NCI-H2029 treated with DMSO at 0.1 percent for 48 hours (cell line): Measurements from ENCODE around the gene MUS81.

Experiments
- DNase-seq: peaks from one replicate; lab custom pipeline; 2025; lab: John Stamatoyannopoulos, UW

The MUS81 gene

DNA sequence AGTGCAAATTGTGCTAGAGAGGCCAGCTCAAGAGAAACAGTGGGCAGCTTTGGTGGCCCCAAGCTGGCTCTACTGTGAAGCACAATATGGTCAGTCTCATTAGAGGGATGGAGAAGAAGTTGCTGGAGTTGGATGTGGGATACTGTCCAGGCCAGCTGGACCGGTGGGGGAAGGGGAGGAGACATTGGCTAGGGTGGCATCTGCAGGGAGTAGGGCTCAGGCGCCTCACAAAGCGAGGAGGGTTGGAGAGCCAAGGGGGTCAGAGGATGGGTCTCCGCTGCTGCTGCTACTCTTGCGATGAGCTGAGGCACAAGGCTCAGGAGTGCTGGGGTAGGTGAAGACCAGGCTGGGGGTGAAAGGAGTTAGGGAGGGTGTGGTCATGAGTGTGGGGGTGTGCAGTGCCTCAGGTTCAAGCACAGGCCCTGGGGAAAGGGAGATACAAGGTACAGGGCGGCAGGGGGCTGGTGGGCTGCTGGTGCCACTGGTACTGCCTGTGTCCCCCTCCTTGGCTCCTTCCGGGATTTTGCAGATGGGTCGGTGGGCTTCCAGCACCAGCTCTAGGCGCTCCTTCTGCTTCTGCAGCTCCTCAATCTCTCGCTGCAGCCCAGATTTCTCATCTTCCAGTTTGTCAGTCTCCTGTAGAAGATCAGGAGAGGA lies 32.6 kb downstream of the MUS81 start:
- no peak for DNase-seq

DNA sequence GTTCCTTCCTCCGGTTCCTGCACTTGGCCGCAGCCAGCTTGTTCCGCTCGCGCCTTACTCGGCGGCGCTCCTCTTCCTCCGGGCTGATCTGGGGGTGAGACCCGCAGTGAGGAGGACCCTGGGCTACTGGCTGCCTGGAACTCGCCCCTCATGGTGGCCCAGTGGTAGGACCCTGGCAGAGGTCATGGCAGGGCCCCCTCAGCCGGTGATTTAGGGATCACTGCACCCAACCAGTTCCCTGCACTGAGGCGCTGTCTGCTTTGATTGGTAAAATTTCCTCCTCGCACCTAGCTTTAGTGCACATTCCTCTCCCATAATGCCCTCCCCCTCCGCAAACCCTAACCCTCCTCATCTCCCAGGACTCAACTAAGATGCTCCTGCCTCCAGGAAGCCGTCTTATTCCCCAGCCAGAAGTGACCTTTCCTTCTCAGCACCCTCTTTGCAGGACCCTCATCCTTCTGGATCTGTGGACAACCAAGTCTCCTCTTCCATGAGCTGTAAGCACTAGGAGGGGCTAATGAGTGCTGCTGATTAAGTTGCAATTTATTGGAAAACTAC lies 33.9 kb downstream of the MUS81 start:
- DNase-seq = no peak

DNA sequence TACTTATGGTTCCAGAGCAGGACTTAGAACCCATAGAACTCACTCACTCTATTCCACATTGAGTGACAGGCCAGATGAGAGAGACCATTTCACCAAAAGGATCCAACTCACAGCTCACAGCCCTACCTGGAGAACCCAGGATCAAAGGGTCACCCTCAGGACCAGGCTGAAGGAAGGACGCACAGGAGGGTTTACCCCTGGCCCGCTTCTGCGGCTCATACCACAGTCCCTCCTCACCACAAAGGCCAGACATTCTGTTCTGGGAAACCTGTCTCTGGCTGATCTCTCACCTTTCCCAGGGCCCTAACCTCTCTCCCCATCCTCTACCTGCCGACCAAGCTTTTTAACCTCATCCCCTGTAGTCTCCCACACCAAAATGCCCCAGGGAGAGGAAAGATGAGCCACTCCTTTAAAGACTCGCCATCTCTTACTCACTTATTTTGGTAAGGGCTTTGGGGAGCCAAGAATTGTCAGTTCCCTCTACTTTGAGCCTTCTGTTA lies 35.3 kb downstream of the MUS81 start:
- no peak for DNase-seq

DNA sequence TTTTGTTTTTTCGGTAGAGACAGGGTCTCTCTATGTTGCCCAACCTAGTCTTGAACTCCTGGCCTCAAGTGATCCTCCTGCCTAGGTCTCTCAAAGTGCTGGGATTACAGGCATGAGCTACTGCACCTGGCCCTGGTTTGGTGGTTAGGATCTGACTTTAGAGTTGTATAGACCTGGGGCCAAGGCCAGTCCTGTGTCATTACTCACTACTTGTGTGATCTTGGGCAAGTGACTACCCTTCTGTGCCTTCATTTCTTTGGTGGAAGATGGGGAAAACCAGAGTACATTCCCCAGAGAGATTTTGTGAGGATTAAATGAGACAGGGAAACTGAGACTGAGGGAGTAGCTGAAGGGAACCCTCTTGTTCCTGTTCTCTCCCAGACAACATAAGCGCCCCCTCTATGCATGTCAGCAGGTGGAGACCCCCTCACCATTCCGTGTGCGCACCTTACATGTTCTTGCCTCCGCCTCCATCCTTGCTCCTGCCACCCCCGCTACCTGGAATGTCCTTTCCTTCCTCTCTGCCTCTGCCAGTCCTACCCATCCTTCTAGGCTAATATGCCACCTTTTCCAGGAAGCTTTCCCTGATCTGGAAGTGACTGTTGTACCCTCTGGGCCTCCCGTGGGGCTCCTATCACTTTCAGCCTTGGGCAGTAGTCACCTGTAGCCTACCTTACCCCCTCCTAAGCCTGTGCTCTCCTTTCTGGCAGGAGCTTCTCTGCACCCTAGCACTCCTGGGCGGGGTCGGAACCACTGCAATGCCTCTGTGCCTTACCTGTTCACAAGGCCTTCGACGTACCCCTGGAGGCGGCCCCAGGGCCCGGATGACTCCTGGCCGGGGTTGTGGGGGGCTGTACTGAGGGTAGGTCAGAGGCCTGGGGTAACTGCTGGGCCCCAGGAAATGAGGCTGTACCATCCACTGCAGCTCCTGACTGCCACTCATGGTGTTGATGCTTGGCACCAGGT lies 36.1 kb downstream of the MUS81 start:
- no peak for DNase-seq

DNA sequence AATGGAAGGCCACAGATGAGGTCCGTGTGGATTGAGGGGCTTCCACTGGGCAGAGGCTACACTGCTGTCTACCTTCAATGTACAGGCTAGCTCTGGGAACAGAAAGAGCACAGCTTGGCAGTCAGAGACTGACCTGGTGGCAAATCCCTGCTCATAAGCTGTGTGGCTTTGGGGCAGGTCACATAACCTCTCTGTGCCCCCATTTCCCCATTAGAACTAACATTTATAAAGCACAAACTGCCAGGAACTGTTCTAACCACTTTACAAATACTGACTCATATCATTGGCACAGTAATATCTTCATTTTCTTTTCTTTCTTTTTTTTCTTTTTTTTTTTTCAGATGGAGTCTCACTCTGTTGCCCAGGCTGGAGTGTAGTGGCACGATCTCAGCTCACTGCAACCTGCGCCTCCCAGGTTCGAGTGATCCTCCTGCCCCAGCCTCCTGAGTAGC lies 36.8 kb downstream of the MUS81 start:
- no peak for DNase-seq

DNA sequence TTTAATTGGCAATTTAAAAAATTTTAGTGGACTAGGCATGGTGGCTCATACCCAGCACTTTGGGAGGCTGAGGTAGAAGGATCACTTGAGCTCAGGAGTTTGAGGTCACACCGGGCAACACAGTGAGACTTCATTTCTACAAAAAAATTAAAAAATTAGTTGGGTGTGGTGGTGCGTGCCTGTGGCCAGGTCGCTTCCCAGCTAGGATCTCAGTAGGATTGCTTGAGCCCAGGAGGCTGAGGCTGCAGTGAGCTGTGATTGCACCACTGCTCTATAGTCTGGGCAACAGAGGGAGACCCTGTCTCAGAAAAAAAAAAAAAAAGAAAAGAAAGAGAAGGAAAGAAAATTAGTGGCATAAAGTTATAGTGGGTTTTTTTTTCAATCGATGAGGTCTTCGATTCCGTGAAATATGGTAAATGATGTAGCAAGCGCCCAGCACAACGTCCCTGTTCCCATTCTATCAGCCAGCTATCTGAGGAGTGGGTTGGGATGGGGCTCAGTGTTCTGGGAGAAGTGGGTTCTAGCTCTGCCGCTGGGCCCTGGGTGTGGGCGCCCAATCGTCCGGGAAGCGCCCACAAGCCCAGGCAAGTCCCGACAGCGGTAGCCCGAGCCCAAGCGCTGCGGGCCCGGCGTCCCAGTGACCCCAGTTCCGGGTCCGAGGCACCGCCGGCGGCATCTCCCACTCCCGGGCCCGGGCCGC lies 38.6 kb downstream of the MUS81 start:
- DNase-seq = no peak

DNA sequence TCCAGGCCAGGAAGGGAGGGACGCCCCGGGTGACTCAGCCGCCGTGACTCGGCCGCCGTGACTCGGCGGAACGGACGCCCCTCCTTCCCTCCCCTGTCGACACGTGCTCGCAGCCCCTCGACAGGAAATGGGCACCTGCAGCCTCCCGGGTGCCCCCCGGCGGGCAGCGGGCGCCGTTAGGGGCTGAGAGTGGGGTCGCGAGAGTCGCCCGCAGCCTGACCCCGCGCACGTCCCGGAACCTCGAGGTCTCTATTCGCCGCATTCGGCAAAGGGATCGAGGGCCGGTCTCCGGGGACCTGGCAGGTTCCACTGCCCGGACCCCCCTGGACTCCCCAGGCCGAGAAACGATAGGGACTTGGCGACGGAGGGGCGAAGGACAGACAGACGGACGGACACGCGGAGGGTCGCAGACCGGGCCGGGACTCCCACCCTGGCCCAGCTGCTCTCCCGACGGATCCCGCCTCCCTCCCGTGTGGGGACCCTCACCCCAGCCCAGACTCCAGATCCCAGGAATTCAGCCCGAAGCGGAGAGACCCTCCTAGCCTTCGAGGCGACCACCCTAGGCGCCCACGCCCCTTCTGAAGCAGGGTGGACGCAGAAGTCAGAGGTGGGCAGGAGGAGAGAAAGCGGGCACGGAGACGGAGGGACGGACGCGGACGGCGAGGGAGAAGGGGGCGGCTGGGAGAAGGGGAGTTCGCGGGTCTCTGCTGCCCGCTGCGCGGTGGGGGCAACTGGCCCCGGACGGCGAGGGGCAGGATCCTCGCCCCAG lies 39.3 kb downstream of the MUS81 start:
- DNase-seq = no peak

DNA sequence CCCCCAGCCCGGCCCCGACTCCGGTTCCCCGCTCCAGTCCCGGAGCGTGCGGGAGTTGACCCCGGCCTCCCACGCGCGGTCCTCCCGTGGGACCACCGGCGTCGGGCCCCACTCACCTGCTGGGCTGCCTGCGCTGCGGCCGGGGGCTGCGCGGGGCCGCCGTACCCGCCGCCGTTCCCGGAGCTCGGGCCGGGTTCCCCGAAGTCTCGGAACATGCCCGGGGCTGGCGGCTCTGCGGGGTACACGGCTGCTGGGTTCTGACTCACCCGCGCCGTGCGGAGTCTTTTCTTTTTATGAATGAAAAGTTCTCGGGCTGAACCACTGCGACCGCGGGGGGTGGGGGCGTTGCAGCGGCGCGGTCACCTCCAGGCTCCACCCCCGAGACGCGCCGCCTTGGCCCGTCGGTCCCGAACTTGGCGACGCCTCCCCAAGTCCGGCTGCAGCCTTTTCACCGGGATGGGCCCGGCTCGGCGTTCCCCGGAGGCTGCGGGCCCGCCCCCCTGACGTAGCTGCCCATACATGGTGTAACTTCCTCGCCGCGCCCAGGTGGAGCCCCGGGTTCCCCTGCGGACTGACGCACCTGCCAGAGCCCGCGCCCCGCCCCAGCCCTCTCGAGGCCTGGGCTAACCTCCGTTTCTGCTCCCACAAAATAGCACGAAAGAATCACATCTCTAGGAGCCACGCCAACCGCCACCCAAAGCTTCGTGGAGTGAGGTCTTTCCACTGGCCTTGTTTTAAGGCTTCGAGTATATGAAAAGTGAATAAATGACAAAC lies 40.1 kb downstream of the MUS81 start, which contains the start of gene FOSL1:
Gene FOSL1, minus strand, starts transcription at position 264 of the 774 bp plus-strand sequence. Its CDS starts 49 bp downstream, at position 215.
- no peak for DNase-seq

DNA sequence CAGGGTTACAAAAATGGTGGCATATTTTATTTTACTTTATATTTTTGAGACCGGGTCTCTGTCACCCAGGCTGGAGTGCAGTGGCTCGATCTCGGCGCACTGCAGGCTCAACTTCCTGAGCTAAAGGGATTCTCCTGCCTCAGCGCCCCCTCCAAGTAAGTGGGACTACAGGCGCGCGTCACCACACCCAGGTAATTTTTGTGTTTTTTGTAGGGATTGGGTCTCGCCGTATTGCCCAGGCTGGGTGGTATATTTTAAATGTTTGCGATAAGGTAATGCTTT lies 40.6 kb downstream of the MUS81 start:
- no peak for DNase-seq

DNA sequence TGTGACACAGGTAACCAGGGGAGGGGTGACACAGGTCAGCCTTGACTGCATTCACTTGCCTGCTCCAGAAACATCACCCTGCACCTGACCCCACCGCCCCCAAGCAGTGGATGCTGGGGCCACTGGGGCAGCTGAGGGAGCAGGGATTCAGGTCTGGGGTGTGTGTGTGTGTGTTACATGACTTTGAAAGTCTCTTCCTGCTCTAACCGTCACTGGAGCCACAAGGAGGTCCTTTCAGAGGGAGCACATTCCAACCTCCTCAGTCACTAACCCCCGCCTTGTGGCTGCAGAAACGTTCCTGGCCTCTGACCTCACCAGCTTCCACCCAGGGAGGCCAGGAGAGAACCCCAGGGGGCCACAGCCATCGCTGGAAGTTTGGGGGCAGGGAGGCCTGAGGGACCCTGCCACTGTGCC lies 42.8 kb downstream of the MUS81 start:
- no peak for DNase-seq

DNA sequence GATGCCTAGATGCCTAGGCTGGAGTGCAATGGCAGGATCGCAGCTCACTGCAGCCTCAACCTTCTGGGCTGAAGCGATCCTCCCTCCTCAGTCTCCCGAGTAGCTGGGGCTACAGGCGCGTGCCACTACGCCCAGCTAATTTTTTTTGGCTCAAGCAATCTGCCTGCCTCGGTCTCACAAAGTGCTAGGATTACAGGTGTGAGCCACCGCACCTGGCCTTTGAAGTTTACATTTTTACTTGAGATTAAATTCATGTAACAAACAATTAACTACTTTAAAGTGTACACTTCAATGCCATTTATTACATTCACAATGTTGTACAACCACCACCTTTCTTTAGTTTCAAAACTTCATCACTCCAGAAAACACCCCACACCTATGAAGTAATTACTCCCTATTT lies 43.5 kb downstream of the MUS81 start:
- DNase-seq = no peak

DNA sequence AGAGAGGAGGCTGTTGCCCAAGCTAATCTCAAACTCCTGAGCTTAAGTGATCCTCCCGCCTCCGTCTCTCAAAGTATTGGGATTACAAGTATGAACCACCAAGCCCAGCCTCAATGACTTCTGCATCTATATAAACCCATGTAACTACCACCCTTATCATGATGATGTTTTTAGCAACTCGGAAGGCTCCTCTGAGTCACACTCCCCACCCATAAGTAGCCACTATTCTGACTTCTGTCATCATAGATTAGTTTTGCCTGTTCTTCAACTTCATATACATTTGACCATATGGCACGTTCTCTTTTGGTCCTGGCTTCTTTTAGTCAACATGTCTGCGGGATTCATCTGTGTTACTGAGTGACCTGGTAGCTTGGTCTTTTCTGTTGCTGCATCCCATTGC lies 46.4 kb downstream of the MUS81 start:
- no peak for DNase-seq

DNA sequence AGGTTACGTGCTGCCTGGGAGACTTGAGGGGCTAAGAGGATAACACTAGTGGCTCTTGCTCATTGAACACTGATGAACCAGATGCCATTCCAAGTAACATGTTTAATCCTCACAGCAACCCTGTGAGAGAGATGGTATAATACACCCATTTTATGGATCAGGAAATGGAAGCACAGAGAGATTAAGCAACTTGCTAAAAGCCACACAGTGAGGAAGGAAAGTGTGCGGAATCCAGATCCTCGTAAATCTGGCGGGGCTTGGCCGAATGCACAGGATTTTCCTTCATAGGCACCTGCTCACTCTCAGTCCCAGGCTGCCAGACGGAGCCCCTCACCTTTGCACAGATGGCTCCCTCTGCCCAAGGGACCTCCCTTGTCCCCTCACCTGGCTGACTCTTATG lies 47.6 kb downstream of the MUS81 start:
- no peak for DNase-seq

DNA sequence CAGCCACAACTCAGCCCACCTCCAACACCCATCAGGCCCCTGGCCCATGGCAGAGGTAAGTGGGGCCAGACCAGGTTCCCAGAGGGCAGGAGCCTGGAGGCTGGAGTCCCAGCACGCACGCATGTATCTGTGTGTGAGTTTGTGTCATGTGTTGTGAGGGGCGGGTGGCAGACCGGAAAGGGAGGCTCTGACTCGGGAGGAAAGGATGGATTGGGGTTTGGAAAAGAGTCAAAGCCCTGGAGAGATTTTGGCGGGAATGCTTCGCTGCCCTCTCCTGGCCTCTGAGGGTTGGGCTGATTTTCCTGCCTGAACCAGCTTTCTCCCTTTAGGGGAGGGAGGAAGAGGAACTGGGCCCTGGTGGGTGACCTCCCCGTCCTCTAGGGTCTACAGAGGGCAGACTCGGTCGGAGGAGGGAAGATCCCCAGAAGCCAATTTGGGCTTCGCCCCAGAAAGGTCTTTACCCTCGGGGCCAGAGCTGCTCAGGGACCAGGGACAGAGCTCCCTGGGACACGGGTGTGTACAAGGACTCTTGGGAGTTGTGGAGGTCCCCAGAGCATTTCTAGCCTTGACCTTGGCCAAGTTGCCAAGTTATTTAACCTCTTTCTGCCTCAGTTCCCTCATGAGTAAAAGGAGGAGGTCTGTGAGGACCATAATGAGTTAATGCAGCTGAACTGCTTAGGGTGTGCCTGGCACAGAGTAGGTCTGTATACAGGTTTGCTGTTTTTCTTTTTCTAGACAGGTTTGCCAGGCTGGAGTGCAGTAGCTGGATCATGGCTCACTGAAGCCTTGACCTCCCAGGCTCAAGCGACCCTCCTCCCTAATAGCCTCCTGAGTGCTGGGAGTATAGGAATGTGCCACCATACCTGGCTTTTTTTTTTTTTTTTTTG lies 51.7 kb downstream of the MUS81 start:
- DNase-seq = no peak

DNA sequence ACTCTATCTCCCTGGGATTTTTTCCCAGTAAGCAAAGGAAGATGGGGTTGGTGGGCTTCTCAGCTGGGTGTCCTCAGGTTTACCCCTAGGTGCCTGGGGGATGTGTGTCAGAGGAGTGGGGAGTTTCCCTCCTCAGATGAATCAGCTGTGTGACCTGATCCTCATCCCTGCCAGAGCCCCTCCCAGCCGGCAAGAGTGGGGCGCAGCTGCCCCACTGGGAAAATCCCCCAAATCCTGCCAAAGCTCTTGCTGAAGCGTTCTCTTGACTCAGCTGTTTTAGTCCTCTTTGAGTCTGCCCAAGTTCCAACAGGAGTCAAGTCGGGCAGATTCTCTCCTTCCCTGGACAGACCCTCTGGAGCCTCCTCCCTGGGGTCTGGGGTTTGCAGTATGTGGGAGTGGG lies 52.6 kb downstream of the MUS81 start:
- DNase-seq = no peak

DNA sequence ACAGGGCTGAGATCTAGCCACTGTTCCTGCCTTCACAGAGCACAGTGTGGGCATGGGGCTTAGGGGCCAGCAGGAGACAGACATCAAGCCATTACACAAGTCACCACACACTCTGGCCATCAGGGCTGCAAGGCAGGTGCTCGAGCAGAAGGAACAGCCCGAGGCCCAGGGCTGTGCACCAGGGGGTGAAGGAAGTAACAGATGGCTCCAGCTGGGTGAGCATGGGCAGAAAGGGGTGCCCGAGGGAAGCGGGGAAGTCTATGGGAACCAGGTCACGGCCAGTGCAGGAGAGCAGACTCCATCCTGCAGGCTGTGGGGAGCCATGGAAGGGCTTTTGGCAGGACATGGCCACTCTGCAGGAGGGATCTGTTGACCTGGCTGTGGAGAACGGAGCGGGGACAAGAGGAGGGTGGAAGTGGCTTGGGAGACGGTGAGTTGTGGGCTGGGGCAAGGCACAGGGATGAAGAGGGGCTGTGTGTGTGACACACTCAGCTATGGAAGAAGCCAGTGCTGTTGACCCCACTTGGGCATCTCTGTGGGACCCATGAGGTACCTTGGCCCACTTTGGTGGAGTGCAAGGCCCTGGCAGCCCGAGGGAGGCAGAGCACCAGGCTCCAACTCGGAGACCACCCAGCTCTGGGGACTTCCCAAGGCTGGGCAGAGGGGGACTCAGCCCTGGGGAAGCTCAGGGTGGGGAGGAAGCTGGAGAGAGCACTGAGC lies 55.0 kb downstream of the MUS81 start:
- no peak for DNase-seq

DNA sequence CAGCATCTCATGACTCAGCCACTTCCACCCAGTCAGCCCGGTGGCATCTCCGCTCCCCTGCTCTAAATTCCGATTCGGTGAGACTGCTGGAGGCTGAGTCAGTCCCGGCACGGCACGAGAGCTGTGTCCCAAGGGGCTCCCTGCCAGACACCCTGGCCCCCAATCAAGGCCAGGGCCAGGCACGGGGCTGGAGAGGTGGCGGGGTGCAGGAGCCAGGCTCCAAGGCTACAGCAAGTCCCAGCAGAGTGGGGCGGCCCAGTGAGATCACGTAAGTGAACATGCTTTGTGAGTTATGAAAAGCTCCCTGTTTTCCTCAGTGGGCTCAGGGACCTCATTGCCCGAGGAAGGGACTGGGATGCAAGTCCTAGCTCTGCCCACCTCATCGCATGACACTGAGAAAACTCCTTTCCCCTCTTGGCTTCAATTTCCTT lies 55.6 kb downstream of the MUS81 start:
- no peak for DNase-seq
